Psoas muscle (tissue), 8 donors: ENCODE results near the gene PPP2R5D. TPM values are rescaled to one million over a fixed set of nuclear protein-coding genes. Genes with fewer than 3 reads are reported as not detected.
A peak's percentile ranks its signal among the peaks of the same experiment; 100 is the strongest.

ENCODE experiments used
- ATAC-seq, 4 donors: fragments of 200-7000 bp; cut with Tn5 transposase; one replicate each; pipeline ENCODE4 v1.9.1; 2020; ENCODE audit warnings: moderate library complexity in 3 of 4, mild to moderate bottlenecking in 2 of 4
- DNase-seq, 2 donors: peaks; one replicate each; pipeline ENCODE4 v3.0.0-alpha.2; 2020
- H3K27ac ChIP-seq: fragments of 200-600 bp; one replicate; pipeline ENCODE4 v1.8.0; 2022
- H3K27me3 ChIP-seq, 3 donors: fragments of 200-600 bp in 1 of 3; one replicate each; pipeline versions ENCODE4 v1.6.1 to v1.8.0; 2013 to 2022; ENCODE audit warnings: low read length in 2 of 3, mild to moderate bottlenecking in 2 of 3, moderate library complexity in 1 of 3; ENCODE audit not compliant: insufficient read depth in 3 of 3
- H3K36me3 ChIP-seq, 2 donors: fragments of 200-600 bp in 1 of 2; one replicate each; pipeline versions ENCODE4 v1.6.1 to v1.8.0; 2013 to 2022; ENCODE audit warnings: low read depth in 1 of 2, mild to moderate bottlenecking in 1 of 2, moderate library complexity in 1 of 2; ENCODE audit not compliant: insufficient read depth in 1 of 2
- H3K4me1 ChIP-seq: fragments of 200-600 bp; one replicate; pipeline ENCODE4 v1.8.0; 2022
- H3K4me3 ChIP-seq: fragments of 200-600 bp; one replicate; pipeline ENCODE4 v1.8.0; 2022; ENCODE audit warnings: mild to moderate bottlenecking
- H3K9me3 ChIP-seq: fragments of 200-600 bp; one replicate; pipeline ENCODE4 v1.8.0; 2022
- CTCF ChIP-seq: fragments of 200-600 bp; IDR thresholded peaks from one replicate; pipeline ENCODE4 v1.8.0; 2022; ENCODE audit warnings: antibody characterized with exemption
- WGBS, 3 donors: extraction: QIAGEN DNeasy Blood & Tissue Kit; methylation state at CpG; one replicate each; pipeline versions ENCODE4 v1.1.6 to v1.1.7; 2013; 5-methylcytosine and 5-hydroxymethylcytosine counted together
- intact Hi-C, 2 donors: fragments of 100-400 bp; cut with DNase I; formaldehyde crosslinking; loops; one replicate each; pipeline versions ENCODE4 v1.11.0 to v1.14.2; 2022
- polyA plus RNA-seq, 3 donors: library from polyadenylated mRNA; stranded (reverse); fragments of 200-250 nt; gene quantifications; one replicate each; pipeline ENCODE4 v1.2.3, GENCODE V29; 2013
- total RNA-seq, 4 donors: library from RNA; stranded (reverse); fragmentation: NEBNext Ultra II Directional in 2 of 4; extraction: Animal tissue kit (Norgen Biotek cat#: 25700) in 2 of 4; gene quantifications; one replicate each; pipeline versions ENCODE4 v1.2.1 to v1.2.4, GENCODE V29; 2021 to 2023
- donor health status: healthy with polysubstance abuse.
- donor health status: DM: no; HTN: no; CAD: no; lungs with moderate emphysema.
- donor health status: Bipolar disorder and iron deficiency.
- donor health status: healthy.
- donor health status: DM: yes; HTN: yes; CAD: no.
- donor health status: DM: no; HTN: no; CAD: no.
- donor health status: DM: no; HTN: no; CAD: no.
- donor health status: DM: yes; HTN: yes; CAD: no.

PPP2R5D gene
- total and polyA plus RNA-seq, 7 donors, result 25.6 to 46.7 (median 29.1) TPM

- 44 to 51% (median 49%) methylated on average over 17 of the region's 17 CpGs for WGBS, 3 donors
- no peaks in the 10 kb centered on the region for H3K27me3 ChIP-seq
- peak overlapping the region; percentile 90 for H3K27ac ChIP-seq
- H3K9me3 ChIP-seq, result no peaks in the 10 kb centered on the region
- H3K4me3 ChIP-seq, result peak overlapping the region; percentile 80
- H3K36me3 ChIP-seq, result peaks cover 0 to 54% of the 10 kb centered on the region in 2 donors
- ATAC-seq (peak in 3 of 4 donors; percentile 13 to 23 (median 17)), DNase-seq (no peak)
- TF ChIP-seq CTCF, result no peak
- intact Hi-C loops, result loop anchor here in 1 of 2 donors (5.0 kb wide), 1 partner anchor 37 kb away; no protein-coding TSS in a partner anchor
- peaks cover 18% of the 10 kb centered on the region for H3K4me1 ChIP-seq
Measured at GRCh38 chr6:43054206-43054943, 70.0 kb downstream of the PPP2R5D start.

- no peak for DNase-seq
- H3K4me1 ChIP-seq, result peaks cover 23% of the 10 kb centered on the region
- ATAC-seq, result no peak
- no peaks in the 10 kb centered on the region for H3K27me3 ChIP-seq
- 85 to 90% (median 86%) methylated on average over 8 of the region's 8 CpGs for WGBS, 3 donors
- H3K4me3 ChIP-seq, result no peak overlapping the region
- peaks cover 0 to 41% of the 10 kb centered on the region in 2 donors for H3K36me3 ChIP-seq
- intact Hi-C loops, result no loop called here
- H3K9me3 ChIP-seq, result no peaks in the 10 kb centered on the region
- no peak for TF ChIP-seq CTCF
- H3K27ac ChIP-seq, result no peak overlapping the region
Measured at GRCh38 chr6:43055966-43056365, 71.6 kb downstream of the PPP2R5D start.

DNA sequence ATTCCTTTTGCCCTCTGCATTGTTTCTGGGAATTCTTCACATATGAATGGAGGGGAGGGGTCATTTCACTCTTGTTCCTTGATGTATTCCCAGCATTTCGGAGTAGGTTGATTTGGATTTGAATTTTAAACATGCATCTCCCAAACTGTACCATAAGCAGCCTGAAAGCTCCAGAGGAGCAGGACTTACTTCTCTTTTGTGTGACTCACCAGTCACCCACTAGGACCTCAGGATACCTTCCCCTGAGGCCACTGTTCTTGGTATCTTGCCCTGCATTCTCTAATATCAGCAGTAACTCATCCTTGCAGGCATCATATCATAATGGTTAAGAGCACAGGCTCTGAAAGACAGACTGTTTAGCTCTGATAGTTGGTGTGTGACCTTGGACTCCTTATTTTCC is 74.2 kb downstream of the PPP2R5D start:
- ATAC-seq (no peak), DNase-seq (no peak)
- intact Hi-C loops, result no loop called here
- H3K27ac ChIP-seq, result peak overlapping the region; percentile 92
- TF ChIP-seq CTCF, result no peak
- peaks cover 23% of the 10 kb centered on the region for H3K4me1 ChIP-seq
- peaks cover 0 to 53% of the 10 kb centered on the region in 2 donors for H3K36me3 ChIP-seq
- no peaks in the 10 kb centered on the region for H3K27me3 ChIP-seq
- no peaks in the 10 kb centered on the region for H3K9me3 ChIP-seq
- peak overlapping the region; percentile 85 for H3K4me3 ChIP-seq
- WGBS, 3 donors, result 67 to 71% (median 71%) methylated on average over 1 of the region's 1 CpG

DNA sequence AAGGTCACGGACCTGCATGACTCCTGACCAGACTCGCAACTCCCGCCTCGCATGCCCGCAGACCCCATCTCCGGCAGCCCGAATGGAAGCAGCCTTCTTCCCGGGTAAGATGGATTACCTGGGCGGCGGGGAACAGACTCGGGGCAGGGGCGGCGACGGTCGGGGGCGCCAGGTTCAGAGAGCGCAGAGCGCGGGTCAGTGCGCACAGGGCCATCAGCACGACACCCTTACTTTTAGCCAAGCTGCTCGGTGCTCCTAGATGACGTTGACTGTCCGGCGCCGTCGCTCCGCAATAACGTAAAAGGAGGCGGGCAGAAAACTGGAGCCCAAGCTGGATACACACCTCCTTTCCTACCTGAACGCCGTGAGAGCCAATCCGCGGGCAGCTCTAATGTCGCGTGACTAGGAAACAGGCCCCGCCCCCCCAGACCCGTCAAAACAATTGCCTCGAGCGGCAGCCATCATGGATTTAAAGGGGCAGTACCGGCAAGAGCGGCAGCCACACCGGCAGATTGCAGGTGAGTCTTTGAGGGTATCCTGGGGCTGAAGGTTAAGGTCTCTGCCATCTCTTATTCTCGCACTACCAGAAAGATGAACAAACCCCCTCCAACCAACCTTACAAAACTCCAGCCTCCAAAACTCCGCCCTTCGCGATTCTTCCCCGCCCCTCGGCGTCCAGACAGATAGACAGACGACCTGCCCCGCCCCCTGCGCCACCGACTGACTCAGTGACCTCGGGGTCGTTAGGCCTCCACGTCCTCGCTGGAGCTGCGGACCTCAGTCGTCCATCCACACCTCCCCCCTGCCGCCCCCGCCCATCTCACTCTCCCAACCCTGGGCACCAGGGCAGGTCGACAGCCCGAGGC is 75.0 kb downstream of the PPP2R5D start, which contains the start of the genes KLC4 and MRPL2:
Gene KLC4, plus strand, starts transcription at position 464 of the 866 bp plus-strand sequence. CDS start 1,705 bp downstream, outside the sequence.
Gene MRPL2, minus strand, starts transcription at position 267 of the 866 bp plus-strand sequence. Its CDS starts 53 bp downstream, at position 214.
- no peak for TF ChIP-seq CTCF
- intact Hi-C loops, result loop anchor here in 1 of 2 donors (2.0 kb wide), 1 partner anchor 47 kb away; the partner anchor contains the start of gene MEA1
- Histone ChIP-seq H3K27ac (peak within 1 kb of the TSS; percentile 92), H3K36me3 (peaks cover 0 to 62% of the 10 kb centered on the region in 2 donors), H3K4me1 (peaks cover 20% of the 10 kb centered on the region), H3K9me3 (no peaks in the 10 kb centered on the region), H3K27me3 (no peaks in the 10 kb centered on the region), H3K4me3 (peak within 1 kb of the TSS; percentile 85)
- 0 to 1% (median 0%) methylated on average over 62 to 64 of the region's 64 CpGs for WGBS, 3 donors
- ATAC-seq, result peak; percentile 96 to 99 (median 96)
- peak; percentile 98 to 99 for DNase-seq
